Body of pancreas (tissue), 4 donors: ENCODE data around the gene TH. TPM values are rescaled to one million over a fixed set of nuclear protein-coding genes. Genes with fewer than 3 reads are reported as not detected.
"Not testable (repeated sequence)": the region's sequence is repeated elsewhere in the genome, so short reads cannot be mapped to it uniquely, and the experiment has no call there.

Experiments
- ATAC-seq: fragments of 150-250 bp; one replicate; pipeline ENCODE4 v1.9.1; 2016
- DNase-seq, 4 donors: peaks; one replicate each; pipeline ENCODE4 v3.0.0-alpha.2; 2019
- H3K27ac ChIP-seq, 4 donors: fragments of 200-600 bp; sonication (generic); 1 replicate in 3 of 4; 2 replicates in 1 of 4; pipeline versions ENCODE4 v1.5.1 to v1.6.1; 2016 to 2019; ENCODE audit warnings: mild to moderate bottlenecking in 1 of 4, mixed read lengths in 1 of 4, moderate library complexity in 1 of 4
- H3K27me3 ChIP-seq, 2 donors: fragments of 200-600 bp; sonication (generic); one replicate each; pipeline ENCODE4 v1.6.0; 2016; ENCODE audit warnings: mild to moderate bottlenecking in 1 of 2
- H3K36me3 ChIP-seq, 2 donors: fragments of 200-600 bp; sonication (generic); replicated peaks in 1 of 2; 2 replicates each; pipeline ENCODE4 v1.5.1; 2016; ENCODE audit warnings: low read depth in 2 of 2; ENCODE audit not compliant: insufficient read depth in 1 of 2
- H3K4me1 ChIP-seq: fragments of 200-600 bp; sonication (generic); one replicate; pipeline ENCODE4 v1.6.0; 2016
- H3K4me3 ChIP-seq, 2 donors: fragments of 200-600 bp; sonication (generic); 1 replicate in 1 of 2; 2 replicates in 1 of 2; pipeline ENCODE4 v1.5.1; 2016 to 2019
- H3K9me3 ChIP-seq, 3 donors: fragments of 200-600 bp; sonication (generic); 1 replicate in 2 of 3; 2 replicates in 1 of 3; pipeline ENCODE4 v1.5.1; 2016
- POLR2A ChIP-seq, 3 donors: fragments of 450-650 bp; IDR thresholded peaks; one replicate each; pipeline ENCODE4 v1.6.1; 2016; ENCODE audit warnings: antibody characterized with exemption in 3 of 3, mild to moderate bottlenecking in 2 of 3
- WGBS, 2 donors: methylation state at CpG; one replicate each; pipeline ENCODE4 v1.1.5; 2017; 5-methylcytosine and 5-hydroxymethylcytosine counted together
- intact Hi-C: fragments of 100-400 bp; cut with DNase I; formaldehyde crosslinking; loops from one replicate; pipeline ENCODE4 v1.15.1; 2023
- total RNA-seq, 2 donors: library from RNA; depleted of rRNA; stranded (reverse); fragments of >200 nt; gene quantifications; one replicate each; pipeline ENCODE4 v1.1.0, GENCODE V29; 2016
- TF ChIP-seq, protein P1 (sequence below), 7 experiments: fragments of 450-650 bp in 4 of 7; fragments of 200-600 bp in 3 of 7; sonication (generic) in 3 of 7; IDR thresholded peaks; one replicate each; pipeline ENCODE4 v1.5.1; 2016 to 2019; ENCODE audit warnings: antibody characterized with exemption in 7 of 7

The TH gene
- total RNA-seq, 2 donors from 2014 or later = 0.66 TPM; not detected in 1

DNA sequence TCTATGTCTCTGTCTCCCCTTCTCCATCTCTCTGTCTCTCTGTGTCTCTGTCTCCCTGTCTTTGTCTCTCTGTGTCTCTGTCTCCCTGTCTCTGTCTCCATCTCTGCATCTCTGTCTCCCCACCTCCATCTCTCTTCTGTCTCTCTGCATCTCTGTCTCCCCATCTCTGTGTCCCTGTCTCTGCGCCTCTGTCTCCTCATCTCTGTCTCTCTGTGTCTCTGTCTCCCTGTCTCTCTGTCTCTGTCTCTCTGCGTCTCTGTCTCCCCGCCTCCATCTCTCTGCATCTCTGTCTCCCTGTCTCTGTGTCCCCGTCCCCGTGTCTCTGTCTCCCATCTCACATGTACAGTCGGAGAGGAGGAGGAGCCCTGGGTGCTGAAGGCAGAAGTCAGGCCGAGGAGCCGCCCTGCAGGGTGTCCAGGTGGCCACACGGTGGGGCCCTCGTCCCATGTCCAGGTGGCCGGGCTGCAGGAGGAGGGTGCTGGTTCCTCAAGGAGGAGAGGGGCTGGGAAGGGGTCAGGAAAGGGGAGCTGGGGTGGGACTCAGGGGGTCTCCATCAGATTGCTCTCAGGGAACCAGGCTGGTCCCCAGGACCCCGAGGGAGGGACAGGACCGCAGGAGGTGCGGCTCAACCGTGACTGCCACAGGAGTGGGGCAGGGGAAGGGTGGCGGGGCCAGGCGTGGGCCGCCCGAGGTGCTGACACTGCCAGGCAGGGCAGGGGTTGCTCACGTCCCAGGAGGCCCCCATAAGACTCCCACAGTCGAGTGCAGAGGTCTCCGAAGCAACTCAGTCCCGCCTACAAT, 25.6 kb upstream of the TH start:
- Histone ChIP-seq H3K4me1 (peaks cover 21% of the 10 kb centered on the region), H3K27ac (no peak overlapping the region), H3K27me3 (no peaks in the 10 kb centered on the region), H3K9me3 (no peaks in the 10 kb centered on the region), H3K36me3 (no peaks in the 10 kb centered on the region), H3K4me3 (no peak overlapping the region)
- 20 to 29% methylated on average over 16 to 23 of the region's 23 CpGs for WGBS, 2 donors
- DNase-seq (peak; percentile 81 to 87 (median 83)), ATAC-seq (peak; percentile 75)
- intact Hi-C loops = loop anchor here (5.0 kb wide), 2 partner anchors 105 to 225 kb away; partner anchors contain the start of genes C11orf21 and TSPAN32
- TF ChIP-seq, protein P1, sequence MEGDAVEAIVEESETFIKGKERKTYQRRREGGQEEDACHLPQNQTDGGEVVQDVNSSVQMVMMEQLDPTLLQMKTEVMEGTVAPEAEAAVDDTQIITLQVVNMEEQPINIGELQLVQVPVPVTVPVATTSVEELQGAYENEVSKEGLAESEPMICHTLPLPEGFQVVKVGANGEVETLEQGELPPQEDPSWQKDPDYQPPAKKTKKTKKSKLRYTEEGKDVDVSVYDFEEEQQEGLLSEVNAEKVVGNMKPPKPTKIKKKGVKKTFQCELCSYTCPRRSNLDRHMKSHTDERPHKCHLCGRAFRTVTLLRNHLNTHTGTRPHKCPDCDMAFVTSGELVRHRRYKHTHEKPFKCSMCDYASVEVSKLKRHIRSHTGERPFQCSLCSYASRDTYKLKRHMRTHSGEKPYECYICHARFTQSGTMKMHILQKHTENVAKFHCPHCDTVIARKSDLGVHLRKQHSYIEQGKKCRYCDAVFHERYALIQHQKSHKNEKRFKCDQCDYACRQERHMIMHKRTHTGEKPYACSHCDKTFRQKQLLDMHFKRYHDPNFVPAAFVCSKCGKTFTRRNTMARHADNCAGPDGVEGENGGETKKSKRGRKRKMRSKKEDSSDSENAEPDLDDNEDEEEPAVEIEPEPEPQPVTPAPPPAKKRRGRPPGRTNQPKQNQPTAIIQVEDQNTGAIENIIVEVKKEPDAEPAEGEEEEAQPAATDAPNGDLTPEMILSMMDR (IDR thresholded peaks at IDR 0.05) = peak; percentile 84 to 95 (median 92)
- TF ChIP-seq POLR2A (IDR thresholded peaks at IDR 0.05) = no peak

GRCh38 chr11:2195756-2196088, 24.1 kb upstream of the TH start:
- TF ChIP-seq, protein P1 (IDR thresholded peaks at IDR 0.05) = no peak
- TF ChIP-seq POLR2A (IDR thresholded peaks at IDR 0.05) = no peak
- H3K27ac ChIP-seq = no peak overlapping the region
- intact Hi-C loops = loop anchor here (5.0 kb wide), 2 partner anchors 107 to 227 kb away; partner anchors contain the start of genes C11orf21 and TSPAN32
- H3K27me3 ChIP-seq = no peaks in the 10 kb centered on the region
- no peak for ATAC-seq
- 76 to 80% methylated on average over 1 to 6 of the region's 7 CpGs for WGBS, 2 donors
- no peak overlapping the region for H3K4me3 ChIP-seq
- no peaks in the 10 kb centered on the region for H3K9me3 ChIP-seq
- peaks cover 16% of the 10 kb centered on the region for H3K4me1 ChIP-seq
- DNase-seq = no peak
- no peaks in the 10 kb centered on the region for H3K36me3 ChIP-seq

DNA sequence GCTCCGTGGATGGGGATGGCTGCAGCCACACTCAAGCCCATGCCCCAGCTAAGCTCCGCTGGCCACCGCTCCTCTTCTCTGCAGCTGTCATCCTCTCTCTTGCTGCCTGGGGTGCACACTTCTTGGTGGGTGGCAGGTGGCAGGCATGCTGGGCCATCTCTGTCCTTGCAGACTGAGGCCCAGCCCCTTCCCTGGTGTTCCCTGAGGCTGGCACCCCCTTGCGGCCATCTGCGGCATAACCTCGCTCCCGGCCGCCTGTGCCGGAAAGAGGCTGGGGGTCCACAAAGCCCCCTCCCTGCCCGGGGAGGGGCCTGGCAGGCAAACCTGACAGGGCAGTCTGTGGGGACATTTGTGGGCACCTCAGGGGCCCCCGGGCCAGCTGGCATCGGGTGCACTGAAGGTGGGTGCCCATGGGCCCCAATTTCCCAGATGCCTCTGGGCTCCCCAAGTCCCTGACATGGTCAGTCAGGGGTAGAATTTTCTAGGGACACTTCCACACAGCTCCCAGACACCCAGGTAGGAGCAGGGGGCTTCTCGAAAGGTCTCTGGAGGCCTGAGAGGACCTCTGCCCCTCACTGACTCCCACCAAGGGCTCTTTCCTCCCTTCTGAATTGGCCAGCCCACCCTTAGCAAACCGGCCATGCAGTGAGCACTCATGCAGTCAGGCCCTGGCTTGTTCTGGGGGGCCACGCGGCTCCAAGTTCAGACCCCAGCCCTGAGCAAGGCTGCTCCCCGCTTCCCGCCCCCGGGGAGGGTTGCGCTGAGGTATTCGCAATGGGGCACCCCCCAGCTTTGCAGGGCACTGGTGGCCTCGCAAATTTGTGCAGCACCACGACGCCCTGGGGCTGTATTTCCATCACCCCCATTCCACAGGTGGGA, 23.5 kb upstream of the TH start:
- no peak overlapping the region for H3K4me3 ChIP-seq
- no peak for TF ChIP-seq POLR2A (IDR thresholded peaks at IDR 0.05)
- TF ChIP-seq, protein P1 (IDR thresholded peaks at IDR 0.05) = peak; percentile 52 to 85 (median 69)
- ATAC-seq (peak; percentile 24), DNase-seq (peak; percentile 46 to 61 (median 52))
- intact Hi-C loops = loop anchor here (5.0 kb wide), 2 partner anchors 107 to 227 kb away; partner anchors contain the start of genes C11orf21 and TSPAN32
- H3K4me1 ChIP-seq = peaks cover 16% of the 10 kb centered on the region
- 37 to 54% methylated on average over 17 to 24 of the region's 24 CpGs for WGBS, 2 donors
- no peaks in the 10 kb centered on the region for H3K9me3 ChIP-seq
- H3K27ac ChIP-seq = no peak overlapping the region
- no peaks in the 10 kb centered on the region for H3K36me3 ChIP-seq
- H3K27me3 ChIP-seq = no peaks in the 10 kb centered on the region

DNA sequence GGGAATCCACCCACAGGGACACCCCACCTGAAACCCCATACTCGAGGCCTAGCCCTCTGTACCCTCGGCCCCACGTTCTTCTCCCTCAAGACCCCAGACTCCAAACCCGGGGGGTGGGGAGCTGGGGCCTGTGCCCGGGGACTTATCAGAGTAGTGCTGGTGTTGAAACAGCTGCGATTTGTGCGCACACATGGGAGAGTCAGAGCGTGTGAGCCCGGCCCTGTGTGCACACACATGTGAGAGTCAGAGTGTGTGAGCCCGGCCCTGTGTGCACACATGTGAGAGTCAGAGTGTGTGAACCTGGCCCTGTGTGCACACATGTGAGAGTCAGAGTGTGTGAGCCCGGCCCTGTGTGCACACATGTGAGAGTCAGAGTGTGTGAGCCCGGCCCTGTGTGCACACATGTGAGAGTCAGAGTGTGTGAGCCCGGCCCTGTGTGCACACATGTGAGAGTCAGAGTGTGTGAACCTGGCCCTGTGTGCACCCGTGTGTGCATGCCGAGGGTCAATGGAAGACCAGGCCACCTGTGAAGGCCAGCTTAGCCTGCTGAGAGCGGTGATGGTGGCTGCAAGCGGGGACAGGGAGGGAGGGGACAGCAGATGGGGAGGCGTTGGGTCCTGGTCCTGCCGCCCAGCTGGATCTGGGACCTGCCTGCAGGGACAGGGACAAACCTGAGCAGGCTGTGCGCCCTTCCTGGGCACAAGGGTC, 22.4 kb upstream of the TH start:
- ATAC-seq, H3K4me3 ChIP-seq, intact Hi-C loops, H3K9me3 ChIP-seq, H3K27me3 ChIP-seq, H3K36me3 ChIP-seq: not testable (repeated sequence)
- Histone ChIP-seq H3K4me1 (peaks cover 16% of the 10 kb centered on the region), H3K27ac (peak overlapping the region in 1 of 4 donors; percentile 46)
- WGBS, 2 donors = 58 to 75% methylated on average over 8 to 11 of the region's 20 CpGs
- DNase-seq = peak in 3 of 4 donors; percentile 41 to 73 (median 48)
